Neural cell (in vitro differentiated cells): ENCODE data around the gene C2CD2L.

Experiments
- CTCF ChIP-seq: fragments of 450-650 bp; IDR thresholded peaks from 2 replicates; pipeline ENCODE4 v1.5.1; 2014; ENCODE audit warnings: antibody characterized with exemption, mild to moderate bottlenecking, moderate library complexity; ENCODE audit not compliant: poor library complexity, severe bottlenecking
- EP300 ChIP-seq: fragments of 450-650 bp; conservative IDR thresholded peaks from 2 replicates; pipeline ENCODE4 v1.6.1; 2014; ENCODE audit warnings: antibody characterized with exemption, mild to moderate bottlenecking, moderate library complexity; ENCODE audit not compliant: poor library complexity, severe bottlenecking
- EZH2 ChIP-seq: fragments of 200-600, 300-800 bp; shearing (Covaris generic), sonication (generic); IDR thresholded peaks from 2 replicates; pipeline ENCODE4 v1.6.1; 2014; ENCODE audit warnings: antibody characterized with exemption, low read length, borderline replicate concordance, mild to moderate bottlenecking; ENCODE audit not compliant: insufficient read depth, poor library complexity, severe bottlenecking
- MXI1 ChIP-seq: fragments of 450-650 bp; conservative IDR thresholded peaks from 2 replicates; pipeline ENCODE4 v1.6.1; 2014; ENCODE audit warnings: antibody characterized with exemption, mild to moderate bottlenecking; ENCODE audit not compliant: poor library complexity, severe bottlenecking
- POLR2AphosphoS5 ChIP-seq: IDR thresholded peaks from 2 replicates; pipeline ENCODE4 v1.6.1; 2012
- RAD21 ChIP-seq: fragments of 450-650 bp; conservative IDR thresholded peaks from 2 replicates; pipeline ENCODE4 v1.6.1; 2014; ENCODE audit warnings: antibody characterized with exemption, mild to moderate bottlenecking, moderate library complexity
- SMC3 ChIP-seq: fragments of 450-650 bp; conservative IDR thresholded peaks from 2 replicates; pipeline ENCODE4 v1.6.1; 2014; ENCODE audit warnings: antibody characterized with exemption, mild to moderate bottlenecking, moderate library complexity; ENCODE audit not compliant: poor library complexity
- TF ChIP-seq, protein P1 (sequence below): IDR thresholded peaks from 2 replicates; pipeline ENCODE4 v1.6.1; 2012; ENCODE audit warnings: borderline replicate concordance

DNA sequence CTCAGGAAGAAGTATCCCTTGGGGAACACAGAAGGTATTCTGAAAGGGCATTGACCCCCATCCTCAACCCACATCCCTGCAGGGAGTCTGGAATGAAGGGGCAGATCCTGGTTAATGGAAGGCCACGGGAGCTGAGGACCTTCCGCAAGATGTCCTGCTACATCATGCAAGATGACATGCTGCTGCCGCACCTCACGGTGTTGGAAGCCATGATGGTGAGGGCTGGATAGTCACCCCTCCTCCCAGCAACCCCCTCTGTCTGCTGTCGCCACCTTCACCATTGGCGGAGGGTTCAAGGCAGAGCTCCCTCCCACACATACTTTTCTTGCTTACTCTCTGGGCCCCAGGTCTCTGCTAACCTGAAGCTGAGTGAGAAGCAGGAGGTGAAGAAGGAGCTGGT, 47.0 kb downstream of the C2CD2L start:
- TF ChIP-seq CTCF (no peak), POLR2AphosphoS5 (no peak), RAD21 (no peak), EZH2 (no peak), MXI1 (no peak), SMC3 (no peak), EP300 (no peak)
- TF ChIP-seq, protein P1, sequence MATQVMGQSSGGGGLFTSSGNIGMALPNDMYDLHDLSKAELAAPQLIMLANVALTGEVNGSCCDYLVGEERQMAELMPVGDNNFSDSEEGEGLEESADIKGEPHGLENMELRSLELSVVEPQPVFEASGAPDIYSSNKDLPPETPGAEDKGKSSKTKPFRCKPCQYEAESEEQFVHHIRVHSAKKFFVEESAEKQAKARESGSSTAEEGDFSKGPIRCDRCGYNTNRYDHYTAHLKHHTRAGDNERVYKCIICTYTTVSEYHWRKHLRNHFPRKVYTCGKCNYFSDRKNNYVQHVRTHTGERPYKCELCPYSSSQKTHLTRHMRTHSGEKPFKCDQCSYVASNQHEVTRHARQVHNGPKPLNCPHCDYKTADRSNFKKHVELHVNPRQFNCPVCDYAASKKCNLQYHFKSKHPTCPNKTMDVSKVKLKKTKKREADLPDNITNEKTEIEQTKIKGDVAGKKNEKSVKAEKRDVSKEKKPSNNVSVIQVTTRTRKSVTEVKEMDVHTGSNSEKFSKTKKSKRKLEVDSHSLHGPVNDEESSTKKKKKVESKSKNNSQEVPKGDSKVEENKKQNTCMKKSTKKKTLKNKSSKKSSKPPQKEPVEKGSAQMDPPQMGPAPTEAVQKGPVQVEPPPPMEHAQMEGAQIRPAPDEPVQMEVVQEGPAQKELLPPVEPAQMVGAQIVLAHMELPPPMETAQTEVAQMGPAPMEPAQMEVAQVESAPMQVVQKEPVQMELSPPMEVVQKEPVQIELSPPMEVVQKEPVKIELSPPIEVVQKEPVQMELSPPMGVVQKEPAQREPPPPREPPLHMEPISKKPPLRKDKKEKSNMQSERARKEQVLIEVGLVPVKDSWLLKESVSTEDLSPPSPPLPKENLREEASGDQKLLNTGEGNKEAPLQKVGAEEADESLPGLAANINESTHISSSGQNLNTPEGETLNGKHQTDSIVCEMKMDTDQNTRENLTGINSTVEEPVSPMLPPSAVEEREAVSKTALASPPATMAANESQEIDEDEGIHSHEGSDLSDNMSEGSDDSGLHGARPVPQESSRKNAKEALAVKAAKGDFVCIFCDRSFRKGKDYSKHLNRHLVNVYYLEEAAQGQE: no peak
